ENCODE results near the gene PYROXD2. TPM values are rescaled to one million over a fixed set of nuclear protein-coding genes. Genes with fewer than 3 reads are reported as not detected.

Gene PYROXD2
- total and polyA plus RNA-seq, 2 experiments from 2014 or later = 1.3 to 2.6 TPM

DNA sequence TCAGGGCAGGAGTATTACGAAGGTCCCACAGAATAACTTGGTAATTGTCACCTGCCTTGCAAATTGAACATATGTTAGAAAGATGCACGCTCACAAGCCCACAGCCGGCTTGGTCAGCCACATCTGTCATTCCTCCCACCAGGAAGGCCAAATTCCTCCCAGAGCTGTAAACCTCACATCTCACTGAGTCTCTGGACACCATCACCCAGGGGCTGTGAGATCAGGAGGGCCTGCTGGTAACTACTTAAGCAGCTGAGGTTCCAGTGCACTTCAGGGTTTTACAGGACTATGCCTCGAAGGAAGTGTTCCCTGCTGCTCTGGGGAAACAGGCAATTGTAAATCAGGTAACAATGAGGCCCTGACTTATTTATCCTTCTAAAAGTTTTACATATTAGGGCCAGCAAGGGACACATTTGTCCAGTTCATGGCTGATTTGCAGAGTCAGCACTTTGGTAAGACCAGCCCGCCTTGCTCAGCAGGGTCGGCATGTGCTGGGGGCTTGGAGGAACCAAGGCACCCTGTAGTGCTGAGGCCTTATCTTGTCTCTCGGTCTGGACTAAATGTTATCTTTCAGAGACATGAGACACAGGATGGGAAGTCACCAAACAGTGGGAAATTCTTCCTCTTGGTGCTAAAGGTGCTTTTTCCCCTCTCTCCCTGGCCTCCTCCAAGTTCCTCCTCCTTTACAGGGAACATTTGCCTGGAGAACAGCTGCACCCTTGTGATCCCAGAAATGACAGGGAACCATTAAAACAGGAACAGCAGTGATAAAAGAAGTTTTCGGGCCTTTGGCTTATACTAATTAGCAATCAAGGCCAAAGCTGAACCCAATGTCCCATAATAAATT is 34.3 kb downstream of the PYROXD2 start:
- DNase-seq (ENCODE audit: low spot score) (no peak), ATAC-seq (peak; percentile 26; the same call in 2 of the 3 replicates)
- Histone ChIP-seq H2AFZ (peak overlapping the region; percentile 47; the same call in 1 of the 2 replicates), H3K36me3 (ENCODE audit: insufficient read depth) (no peaks in the 10 kb centered on the region), H3K4me1 (ENCODE audit: insufficient read depth) (no peaks in the 10 kb centered on the region), H3K79me2 (replicated peaks; ENCODE audit: insufficient read depth) (no peaks in the 10 kb centered on the region), H3K27ac (ENCODE audit: low read depth) (no peak overlapping the region), H3K4me2 (no peak overlapping the region), H3F3A (replicated peaks; ENCODE audit: low read depth) (no peaks in the 10 kb centered on the region), H3K9me2 (ENCODE audit: insufficient read depth) (no peaks in the 10 kb centered on the region), H4K20me1 (replicated peaks; ENCODE audit: insufficient read depth) (no peaks in the 10 kb centered on the region), H3K4me3 (no peak overlapping the region), H3K27me3 (ENCODE audit: insufficient read depth) (no peaks in the 10 kb centered on the region)
- TF ChIP-seq, protein P1, sequence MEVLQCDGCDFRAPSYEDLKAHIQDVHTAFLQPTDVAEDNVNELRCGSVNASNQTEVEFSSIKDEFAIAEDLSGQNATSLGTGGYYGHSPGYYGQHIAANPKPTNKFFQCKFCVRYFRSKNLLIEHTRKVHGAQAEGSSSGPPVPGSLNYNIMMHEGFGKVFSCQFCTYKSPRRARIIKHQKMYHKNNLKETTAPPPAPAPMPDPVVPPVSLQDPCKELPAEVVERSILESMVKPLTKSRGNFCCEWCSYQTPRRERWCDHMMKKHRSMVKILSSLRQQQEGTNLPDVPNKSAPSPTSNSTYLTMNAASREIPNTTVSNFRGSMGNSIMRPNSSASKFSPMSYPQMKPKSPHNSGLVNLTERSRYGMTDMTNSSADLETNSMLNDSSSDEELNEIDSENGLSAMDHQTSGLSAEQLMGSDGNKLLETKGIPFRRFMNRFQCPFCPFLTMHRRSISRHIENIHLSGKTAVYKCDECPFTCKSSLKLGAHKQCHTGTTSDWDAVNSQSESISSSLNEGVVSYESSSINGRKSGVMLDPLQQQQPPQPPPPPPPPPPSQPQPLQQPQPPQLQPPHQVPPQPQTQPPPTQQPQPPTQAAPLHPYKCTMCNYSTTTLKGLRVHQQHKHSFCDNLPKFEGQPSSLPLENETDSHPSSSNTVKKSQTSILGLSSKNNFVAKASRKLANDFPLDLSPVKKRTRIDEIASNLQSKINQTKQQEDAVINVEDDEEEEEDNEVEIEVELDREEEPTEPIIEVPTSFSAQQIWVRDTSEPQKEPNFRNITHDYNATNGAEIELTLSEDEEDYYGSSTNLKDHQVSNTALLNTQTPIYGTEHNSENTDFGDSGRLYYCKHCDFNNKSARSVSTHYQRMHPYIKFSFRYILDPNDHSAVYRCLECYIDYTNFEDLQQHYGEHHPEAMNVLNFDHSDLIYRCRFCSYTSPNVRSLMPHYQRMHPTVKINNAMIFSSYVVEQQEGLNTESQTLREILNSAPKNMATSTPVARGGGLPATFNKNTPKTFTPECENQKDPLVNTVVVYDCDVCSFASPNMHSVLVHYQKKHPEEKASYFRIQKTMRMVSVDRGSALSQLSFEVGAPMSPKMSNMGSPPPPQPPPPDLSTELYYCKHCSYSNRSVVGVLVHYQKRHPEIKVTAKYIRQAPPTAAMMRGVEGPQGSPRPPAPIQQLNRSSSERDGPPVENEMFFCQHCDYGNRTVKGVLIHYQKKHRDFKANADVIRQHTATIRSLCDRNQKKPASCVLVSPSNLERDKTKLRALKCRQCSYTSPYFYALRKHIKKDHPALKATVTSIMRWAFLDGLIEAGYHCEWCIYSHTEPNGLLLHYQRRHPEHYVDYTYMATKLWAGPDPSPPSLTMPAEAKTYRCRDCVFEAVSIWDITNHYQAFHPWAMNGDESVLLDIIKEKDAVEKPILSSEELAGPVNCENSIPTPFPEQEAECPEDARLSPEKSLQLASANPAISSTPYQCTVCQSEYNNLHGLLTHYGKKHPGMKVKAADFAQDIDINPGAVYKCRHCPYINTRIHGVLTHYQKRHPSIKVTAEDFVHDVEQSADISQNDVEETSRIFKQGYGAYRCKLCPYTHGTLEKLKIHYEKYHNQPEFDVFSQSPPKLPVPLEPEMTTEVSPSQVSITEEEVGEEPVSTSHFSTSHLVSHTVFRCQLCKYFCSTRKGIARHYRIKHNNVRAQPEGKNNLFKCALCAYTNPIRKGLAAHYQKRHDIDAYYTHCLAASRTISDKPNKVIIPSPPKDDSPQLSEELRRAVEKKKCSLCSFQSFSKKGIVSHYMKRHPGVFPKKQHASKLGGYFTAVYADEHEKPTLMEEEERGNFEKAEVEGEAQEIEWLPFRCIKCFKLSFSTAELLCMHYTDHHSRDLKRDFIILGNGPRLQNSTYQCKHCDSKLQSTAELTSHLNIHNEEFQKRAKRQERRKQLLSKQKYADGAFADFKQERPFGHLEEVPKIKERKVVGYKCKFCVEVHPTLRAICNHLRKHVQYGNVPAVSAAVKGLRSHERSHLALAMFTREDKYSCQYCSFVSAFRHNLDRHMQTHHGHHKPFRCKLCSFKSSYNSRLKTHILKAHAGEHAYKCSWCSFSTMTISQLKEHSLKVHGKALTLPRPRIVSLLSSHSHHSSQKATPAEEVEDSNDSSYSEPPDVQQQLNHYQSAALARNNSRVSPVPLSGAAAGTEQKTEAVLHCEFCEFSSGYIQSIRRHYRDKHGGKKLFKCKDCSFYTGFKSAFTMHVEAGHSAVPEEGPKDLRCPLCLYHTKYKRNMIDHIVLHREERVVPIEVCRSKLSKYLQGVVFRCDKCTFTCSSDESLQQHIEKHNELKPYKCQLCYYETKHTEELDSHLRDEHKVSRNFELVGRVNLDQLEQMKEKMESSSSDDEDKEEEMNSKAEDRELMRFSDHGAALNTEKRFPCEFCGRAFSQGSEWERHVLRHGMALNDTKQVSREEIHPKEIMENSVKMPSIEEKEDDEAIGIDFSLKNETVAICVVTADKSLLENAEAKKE (CRISPR knock-in tag; IDR thresholded peaks at IDR 0.05) = no peak
- TF ChIP-seq EZH2phosphoT487 (IDR thresholded peaks at IDR 0.05; ENCODE audit: unreplicated experiment) (no peak), EZH2 (IDR thresholded peaks at IDR 0.05; ENCODE audit: low read depth, unreplicated experiment) (no peak)
- H3K9me3 Mint-ChIP-seq = peaks cover 9% of the 10 kb centered on the region; the same call in 2 of the 3 replicates
- H3K36me3 Mint-ChIP-seq (ENCODE audit: low read depth) = 0 out of 3 replicates have a peak, but pooled peaks cover 2% of the 10 kb centered on the region
- H3K4me3 Mint-ChIP-seq = no peak overlapping the region
- no peak overlapping the region; the same call in 1 of the 2 replicates for H3K27ac Mint-ChIP-seq
- H3K4me1 Mint-ChIP-seq = peaks cover 9% of the 10 kb centered on the region
- peaks cover 5% of the 10 kb centered on the region for H3K27me3 Mint-ChIP-seq (ENCODE audit: insufficient read depth, low read depth, poor library complexity)

DNA sequence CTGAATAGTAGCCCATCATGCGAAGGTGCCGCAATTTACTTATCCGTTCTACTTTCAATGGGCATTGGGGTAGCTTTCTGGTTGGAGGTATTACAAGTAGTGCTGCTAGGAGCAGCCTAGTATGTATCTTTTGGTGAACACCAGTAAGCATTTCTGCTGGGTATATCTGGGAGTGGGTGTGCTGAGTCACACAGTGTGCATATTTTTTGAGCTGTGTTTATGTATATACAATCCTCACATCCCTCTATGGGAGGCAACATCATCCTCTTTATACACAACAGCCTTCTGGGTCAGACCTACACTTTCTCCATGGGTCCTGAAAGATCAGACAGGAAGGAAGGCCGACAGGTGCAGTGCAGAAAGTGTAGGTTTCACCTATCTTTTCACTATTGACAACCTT is 36.3 kb downstream of the PYROXD2 start:
- Histone ChIP-seq H3K9me2 (ENCODE audit: insufficient read depth) (no peaks in the 10 kb centered on the region), H3K27ac (ENCODE audit: low read depth) (no peak overlapping the region), H3K79me2 (replicated peaks; ENCODE audit: insufficient read depth) (no peaks in the 10 kb centered on the region), H3K36me3 (ENCODE audit: insufficient read depth) (no peaks in the 10 kb centered on the region), H3K27me3 (ENCODE audit: insufficient read depth) (no peaks in the 10 kb centered on the region), H3K4me1 (ENCODE audit: insufficient read depth) (no peaks in the 10 kb centered on the region), H2AFZ (no peak overlapping the region), H3K4me2 (no peak overlapping the region), H3F3A (replicated peaks; ENCODE audit: low read depth) (no peaks in the 10 kb centered on the region), H3K4me3 (no peak overlapping the region), H4K20me1 (replicated peaks; ENCODE audit: insufficient read depth) (no peaks in the 10 kb centered on the region)
- Mint-ChIP-seq H3K27ac (no peak overlapping the region), H3K4me3 (no peak overlapping the region), H3K9me3 (peaks cover 9% of the 10 kb centered on the region; the same call in 2 of the 3 replicates), H3K36me3 (ENCODE audit: low read depth) (0 out of 3 replicates have a peak, but pooled peaks cover 2% of the 10 kb centered on the region), H3K4me1 (peaks cover 21% of the 10 kb centered on the region), H3K27me3 (ENCODE audit: insufficient read depth, low read depth, poor library complexity) (peaks cover 2% of the 10 kb centered on the region)
- ATAC-seq (no peak), DNase-seq (ENCODE audit: low spot score) (no peak)
- TF ChIP-seq NANOG (IDR thresholded peaks at IDR 0.05; ENCODE audit: borderline replicate concordance) (no peak), ZNF331 (CRISPR knock-in tag; IDR thresholded peaks at IDR 0.05; ENCODE audit: low read depth) (no peak), POLR2AphosphoS5 (IDR thresholded peaks at IDR 0.05; ENCODE audit: low read depth) (no peak), JUNB (IDR thresholded peaks at IDR 0.05; ENCODE audit: unreplicated experiment) (no peak)
